Activated T-helper 9 cell treated with anti-CD3 and anti-CD28 coated beads, Interleukin-2, amount 50 U/mL, for 16 hours (primary cell): ENCODE data around the gene SHB.

Source experiments
- DNase-seq: peaks from one replicate; pipeline ENCODE4 v3.0.0-alpha.2; 2020; ENCODE audit warnings: low read depth

Gene SHB

GRCh38 chr9:37988602-37989001 lies 80.4 kb downstream of the SHB start:
- no peak for DNase-seq

GRCh38 chr9:37988041-37988440 lies 81.0 kb downstream of the SHB start:
- DNase-seq: no peak

GRCh38 chr9:37987467-37987981 lies 81.5 kb downstream of the SHB start:
- no peak for DNase-seq

DNA sequence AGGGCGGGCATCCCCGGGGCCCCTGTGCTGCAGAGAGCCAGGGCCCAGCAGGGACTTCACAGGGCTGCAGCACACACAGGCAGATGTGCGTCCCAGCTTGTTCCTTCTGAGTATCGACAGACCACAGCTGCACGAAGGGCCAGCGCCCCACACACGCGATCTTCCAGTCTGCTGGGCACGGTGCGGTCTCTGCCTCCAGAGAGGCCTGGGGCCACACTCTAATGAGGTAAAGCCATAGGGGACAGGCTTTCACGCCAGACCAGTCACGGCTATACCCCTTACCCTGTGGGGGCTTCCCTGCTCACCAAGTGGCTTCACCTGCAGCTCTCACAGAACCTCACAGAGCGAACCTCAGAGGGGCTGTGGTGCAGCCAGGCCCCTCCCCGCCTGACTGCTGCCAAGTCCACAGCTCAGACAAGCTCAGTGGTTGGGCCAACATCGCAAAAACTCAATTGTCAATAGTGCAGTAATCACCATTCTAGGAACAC lies 82.2 kb downstream of the SHB start:
- DNase-seq: no peak

DNA sequence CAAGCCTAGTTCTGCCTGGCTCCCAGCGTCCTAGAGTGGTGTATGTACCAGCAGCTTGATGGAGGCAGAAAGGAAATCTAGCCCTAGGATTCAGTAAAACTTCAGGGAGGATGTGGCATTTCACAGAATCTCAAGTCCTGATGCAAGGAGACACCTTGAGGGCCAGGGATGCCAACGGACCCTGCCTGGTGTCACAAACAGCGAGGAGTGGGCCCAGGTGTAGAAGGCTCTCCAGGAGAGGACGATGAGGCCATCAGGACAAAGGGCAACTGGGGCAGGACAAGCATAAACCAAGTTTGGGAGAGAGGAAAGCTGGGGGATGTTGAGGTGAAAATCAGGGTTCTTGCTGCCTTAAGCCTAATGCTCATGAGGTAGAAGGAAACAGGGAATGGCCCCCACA lies 83.0 kb downstream of the SHB start:
- DNase-seq: no peak

GRCh38 chr9:37984672-37985611 lies 84.1 kb downstream of the SHB start:
- no peak for DNase-seq

- no peak for DNase-seq
Measured at GRCh38 chr9:37984278-37984671, 84.8 kb downstream of the SHB start.

GRCh38 chr9:37983381-37984067 lies 85.5 kb downstream of the SHB start:
- DNase-seq: no peak

GRCh38 chr9:37979844-37980243 lies 89.2 kb downstream of the SHB start:
- DNase-seq: no peak

- DNase-seq: no peak
Measured at GRCh38 chr9:37978983-37979382, 90.0 kb downstream of the SHB start.

- no peak for DNase-seq
Measured at GRCh38 chr9:37978481-37978864, 90.6 kb downstream of the SHB start.

GRCh38 chr9:37977851-37978480 lies 91.1 kb downstream of the SHB start:
- no peak for DNase-seq

DNA sequence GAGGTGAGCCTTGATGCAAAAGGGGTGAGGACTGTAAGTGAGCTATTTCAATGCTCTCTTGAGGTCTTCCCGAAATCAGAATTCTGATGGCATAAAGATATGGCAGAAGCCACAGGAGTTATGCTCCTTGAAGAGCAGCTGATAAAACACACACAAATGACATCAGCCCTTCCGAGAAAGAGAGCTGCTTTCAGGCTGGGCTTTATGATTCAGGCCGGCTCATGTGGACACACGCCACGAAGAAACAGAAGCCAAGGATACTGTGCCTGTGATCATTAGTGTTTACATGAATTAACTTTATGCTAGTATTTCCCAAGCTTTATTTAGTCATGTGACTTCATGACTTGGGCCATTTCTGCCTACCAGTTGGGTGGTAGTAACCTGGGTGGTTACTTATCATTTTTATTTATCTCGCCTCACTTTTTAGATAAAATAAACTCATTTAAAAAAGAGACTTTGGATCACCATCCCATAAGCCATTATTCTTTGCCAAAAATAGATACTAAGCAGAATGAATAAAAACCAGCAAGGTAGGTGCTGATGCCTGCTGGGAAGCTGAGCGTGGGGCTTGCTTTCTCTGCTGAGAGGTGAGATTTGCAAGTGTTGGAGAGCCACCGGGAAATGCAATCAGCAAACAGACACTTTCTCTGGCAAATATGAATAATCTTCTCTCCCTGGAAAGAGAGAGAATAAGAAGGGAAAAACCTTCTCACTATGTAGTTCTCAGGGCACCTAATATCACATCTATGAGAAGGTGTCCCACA lies 92.1 kb downstream of the SHB start:
- DNase-seq: no peak

DNA sequence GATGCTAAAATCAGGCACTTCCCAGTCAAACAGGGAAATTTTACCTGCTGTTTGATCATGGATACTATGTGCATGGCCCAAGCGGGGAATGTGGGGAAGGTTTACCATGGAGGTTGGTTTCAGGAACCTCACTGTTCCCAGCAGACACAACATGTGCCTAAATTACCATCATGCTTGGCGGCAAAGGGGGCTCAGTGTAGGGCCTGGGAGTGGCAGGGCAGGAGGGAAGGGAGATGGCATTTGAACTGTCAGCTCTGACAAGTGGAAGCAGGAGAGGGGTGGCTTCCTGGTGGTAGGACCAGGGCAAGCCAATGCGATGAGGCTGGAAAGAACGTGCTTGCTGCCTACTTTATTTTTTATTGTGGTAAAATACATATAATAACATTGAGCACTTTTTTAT lies 93.4 kb downstream of the SHB start:
- DNase-seq: no peak

DNA sequence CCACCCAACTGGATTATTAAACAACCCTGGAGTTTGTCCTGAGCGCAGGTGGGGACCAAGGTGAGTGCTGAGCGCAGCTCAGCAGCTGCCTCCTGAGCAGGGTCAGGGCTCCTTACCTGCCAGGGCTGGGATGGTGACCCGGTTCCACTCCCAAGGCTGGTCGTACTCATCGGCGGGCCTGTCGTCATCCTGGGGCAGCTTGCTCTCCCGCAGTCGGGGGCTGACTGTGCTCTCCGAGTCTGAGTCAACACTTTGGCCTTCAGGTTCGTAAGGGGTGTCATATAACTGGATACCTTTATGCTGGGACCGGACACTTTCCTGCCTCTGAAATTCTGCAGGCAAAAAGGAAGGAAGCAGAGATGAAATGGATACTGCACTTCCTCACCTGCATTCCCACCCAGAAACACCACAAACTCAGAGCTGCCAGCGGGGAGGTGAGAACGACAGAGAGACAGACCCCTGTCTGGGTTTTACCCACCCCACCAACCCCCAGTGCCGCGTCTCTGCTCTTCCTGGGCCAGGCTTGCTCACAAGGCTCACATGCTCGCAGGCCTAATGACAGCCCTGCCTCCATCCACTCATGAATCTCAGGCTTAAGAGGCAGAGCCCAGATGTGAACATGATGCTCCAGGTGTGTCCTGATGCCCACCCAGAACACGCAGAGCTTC lies 94.4 kb downstream of the SHB start:
- DNase-seq: no peak

DNA sequence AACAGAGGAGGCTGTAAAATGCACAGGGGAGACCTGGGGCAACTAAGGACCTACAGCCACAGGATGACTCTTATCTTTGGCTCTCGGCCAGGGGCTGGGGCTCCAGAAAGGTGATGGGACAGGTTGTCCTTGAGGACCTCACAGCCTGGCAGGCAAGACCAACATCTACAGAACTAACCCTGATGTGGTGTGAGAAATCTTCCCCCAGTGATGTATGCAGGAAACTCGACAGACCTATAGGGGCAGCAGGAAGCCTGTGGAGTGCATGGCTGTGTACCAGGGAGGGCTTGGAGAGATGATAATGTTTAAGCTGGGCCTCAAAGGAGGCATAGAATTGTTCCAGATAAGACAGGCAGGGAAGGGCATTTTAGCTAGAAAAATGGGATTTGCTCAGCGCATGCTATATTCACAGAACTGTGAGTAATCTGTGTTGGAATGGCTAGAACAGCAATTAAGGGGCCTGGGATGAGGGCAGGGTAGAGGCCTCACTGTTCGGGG lies 96.6 kb downstream of the SHB start:
- no peak for DNase-seq

DNA sequence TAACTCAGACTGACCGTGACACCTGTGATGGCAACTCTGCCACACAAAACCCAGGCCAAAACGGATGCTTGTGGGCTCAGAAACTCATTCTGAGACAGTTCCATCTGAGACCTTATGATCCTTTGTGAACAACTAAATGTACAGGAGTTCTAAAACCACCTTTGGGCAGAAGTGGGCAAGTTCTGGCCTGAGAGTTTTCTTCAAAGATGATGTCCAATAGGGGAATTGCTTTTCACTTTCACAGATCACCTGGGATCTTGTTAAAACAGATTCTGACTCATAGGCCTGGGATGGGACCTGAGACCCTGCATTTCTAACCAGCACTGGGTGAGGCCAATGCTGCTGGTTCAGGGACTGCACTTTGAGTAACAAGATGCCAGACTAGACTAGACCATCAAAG lies 97.3 kb downstream of the SHB start:
- DNase-seq: no peak

GRCh38 chr9:37971108-37971459 lies 97.9 kb downstream of the SHB start:
- DNase-seq: no peak

DNA sequence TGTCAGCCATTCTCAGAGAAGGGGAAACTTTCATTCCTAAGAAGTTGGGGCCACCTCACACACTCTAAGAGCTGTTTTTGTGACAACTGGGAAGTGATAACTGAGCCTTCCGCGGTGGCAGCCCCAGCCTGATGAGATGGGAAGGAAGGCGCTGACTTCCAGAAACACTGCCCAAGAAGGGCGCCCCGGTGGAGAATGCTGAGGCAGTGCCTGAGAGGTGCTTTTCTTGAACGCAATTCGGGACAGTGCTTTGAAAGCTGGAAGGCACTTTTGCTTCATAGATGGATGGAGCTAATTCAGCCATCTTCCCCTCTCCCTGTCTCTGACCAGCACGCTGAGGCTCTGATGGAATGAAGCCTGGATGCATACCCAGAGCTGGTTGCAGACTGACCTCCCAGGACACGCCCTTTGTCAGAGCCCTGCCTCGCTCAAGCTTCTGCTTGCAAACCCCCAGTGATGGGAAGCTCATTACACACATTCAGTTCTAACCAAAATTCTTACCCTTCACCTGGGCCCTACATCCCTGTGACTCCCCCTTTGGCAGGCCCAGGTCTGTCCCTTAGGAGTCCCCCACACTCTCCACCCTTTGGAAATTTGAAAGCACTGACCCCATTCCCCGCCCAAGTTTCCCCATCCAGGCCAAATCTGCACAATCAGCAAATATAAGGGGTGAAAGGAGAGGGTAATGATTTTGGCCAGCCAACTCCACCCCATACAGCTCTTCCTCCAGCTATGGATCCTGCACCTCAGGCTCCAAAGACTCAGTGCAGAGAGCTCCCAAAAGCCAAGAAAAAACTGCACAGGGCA lies 98.5 kb downstream of the SHB start:
- no peak for DNase-seq

GRCh38 chr9:37969558-37970300 lies 99.3 kb downstream of the SHB start:
- DNase-seq: no peak
